Cardiac atrium fibroblast (primary cell): ENCODE measurements around the gene IQCH. TPM values are rescaled to one million over a fixed set of nuclear protein-coding genes. Genes with fewer than 3 reads are reported as not detected.

Experiments used
- total RNA-seq: library from RNA; depleted of rRNA; stranded (reverse); fragments of >200 nt; gene quantifications from 2 replicates; pipeline ENCODE4 v1.2.3, GENCODE V29; 2015

Gene IQCH
- 0.36 and 2.3 TPM in 2 replicates for total RNA-seq

DNA sequence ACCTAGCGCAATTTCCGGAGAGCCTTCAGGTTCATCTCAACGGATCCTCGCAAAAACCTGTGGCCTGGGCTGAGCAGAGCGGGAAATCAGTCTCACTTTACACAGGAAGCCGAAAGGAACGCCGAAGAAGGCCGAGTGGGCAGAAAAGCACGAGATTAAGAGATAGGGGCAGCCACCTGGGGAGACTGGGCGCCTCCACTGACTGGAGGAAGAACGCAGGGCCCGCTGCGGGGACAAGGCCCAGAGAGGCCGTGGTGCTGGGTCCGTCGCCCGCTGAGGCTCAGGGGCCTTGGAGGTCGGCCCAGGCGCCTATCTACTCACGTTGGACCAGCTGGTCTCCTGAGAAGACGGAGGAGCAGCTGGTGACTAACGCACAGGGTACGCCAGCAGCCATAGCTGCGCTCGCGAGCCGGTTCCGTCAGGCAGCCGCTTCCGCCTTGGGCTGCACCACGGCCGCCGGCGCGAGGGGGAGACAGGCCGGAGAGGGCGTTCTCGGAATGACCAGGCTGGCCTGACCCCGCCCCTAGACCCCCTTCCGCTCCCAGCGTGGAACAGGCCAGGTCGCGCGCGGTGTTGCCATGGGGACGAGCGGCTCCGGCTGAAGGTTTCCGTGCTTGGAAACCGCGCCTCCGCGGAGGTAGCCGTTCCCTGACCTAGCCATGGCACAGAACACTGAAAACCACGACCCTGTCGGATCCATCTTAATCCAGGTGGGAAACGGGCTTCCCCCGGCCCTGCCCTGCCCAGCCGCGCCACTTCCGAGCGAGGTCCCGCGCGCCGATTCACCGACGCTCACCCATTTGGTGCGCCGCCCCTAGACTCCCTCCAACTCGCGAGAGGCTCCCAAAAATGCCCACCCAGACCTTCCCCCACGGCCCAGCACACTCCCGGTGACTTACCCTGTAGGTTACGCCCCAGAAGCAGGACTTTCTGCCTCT lies at the start of gene IQCH, which contains the start of gene AAGAB:
Gene IQCH, plus strand, starts transcription at position 549 of the 938 bp plus-strand sequence. Its CDS starts 111 bp downstream, at position 660.
Gene AAGAB, minus strand, starts transcription at position 424 of the 938 bp plus-strand sequence. Its CDS starts 30 bp downstream, at position 394.

DNA sequence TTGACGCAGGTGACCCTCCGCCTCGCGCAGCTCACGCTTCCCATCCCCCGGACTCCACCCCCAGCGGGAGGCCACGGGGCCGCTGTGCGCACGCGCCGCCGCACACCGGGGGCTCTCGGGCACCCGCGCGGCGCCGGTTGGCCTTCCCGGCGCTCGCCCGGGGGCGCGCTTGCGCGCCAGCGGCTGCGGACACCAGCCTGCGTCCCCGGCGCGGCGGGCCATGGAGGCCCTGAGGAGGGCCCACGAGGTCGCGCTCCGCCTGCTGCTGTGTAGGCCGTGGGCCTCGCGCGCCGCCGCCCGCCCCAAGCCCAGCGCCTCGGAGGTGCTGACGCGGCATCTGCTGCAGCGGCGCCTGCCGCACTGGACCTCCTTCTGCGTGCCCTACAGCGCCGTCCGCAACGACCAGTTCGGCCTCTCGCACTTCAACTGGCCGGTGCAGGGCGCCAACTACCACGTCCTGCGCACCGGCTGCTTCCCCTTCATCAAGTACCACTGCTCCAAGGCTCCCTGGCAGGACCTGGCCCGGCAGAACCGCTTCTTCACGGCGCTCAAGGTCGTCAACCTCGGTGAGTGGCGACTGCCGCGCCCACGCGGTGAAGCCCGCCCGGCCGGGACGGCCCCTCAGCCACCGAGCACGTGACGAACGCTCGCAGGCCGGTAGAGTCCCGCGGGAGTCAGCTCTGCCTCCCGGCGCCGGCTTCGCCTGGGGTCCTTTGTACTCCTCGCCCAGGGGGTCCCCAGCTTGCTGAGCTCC lies 266.6 kb downstream of the IQCH start, which contains the start of gene C15orf61:
Gene C15orf61, plus strand, starts transcription at position 103 of the 754 bp plus-strand sequence. Its CDS starts 118 bp downstream, at position 221.

DNA sequence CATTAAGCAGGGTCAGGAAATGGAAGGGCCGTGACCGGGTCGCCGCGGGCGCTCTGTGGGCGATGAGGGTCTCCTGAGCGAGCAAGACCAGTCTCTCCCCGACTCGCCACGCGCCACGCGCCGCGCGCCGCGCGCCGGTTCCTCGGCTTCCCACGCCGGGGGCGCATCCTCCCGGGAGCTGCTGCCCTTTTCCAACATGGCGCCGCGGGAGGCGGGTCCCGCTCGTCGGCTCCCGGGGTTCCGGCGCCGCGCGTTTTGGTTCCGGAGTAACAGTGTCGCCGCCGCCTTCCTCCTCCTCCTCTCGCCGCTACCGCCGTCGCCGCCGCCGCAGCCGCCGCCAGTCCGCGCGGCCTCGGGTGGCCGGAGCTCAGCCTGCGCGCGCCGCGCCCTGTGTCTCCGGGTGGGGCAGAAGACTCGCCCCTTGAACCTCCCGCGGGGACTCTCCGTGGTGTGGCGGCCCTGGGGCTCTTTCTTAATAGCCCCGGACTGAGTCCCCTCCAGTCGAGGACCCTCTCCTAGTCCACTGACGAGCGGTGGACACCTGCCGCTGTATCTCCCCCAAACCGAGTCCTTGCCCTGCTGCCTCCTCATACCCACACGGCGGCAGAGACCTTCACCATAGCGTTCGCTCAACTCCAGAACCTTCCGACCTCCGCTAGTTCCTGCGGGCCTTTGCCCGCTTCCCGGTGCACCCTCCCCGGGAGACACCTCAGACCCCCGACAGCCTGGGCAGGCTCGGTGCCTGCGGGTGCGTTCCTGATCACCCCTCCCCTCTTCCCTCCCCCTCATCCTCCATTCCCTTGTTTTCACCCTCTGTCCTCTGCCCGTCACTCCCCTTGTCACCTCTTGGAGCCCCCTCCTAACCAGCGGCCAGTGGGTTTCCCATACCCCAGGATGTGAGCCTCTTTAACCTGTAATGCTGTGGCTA lies 288.1 kb downstream of the IQCH start, which contains the start of gene MAP2K5:
Gene MAP2K5, plus strand, starts transcription at position 284 of the 928 bp plus-strand sequence. Its CDS starts 633 bp downstream, at position 917.

Other genes starting within 250 kb of the IQCH start
- 23.5 and 46.2 TPM in 2 replicates for gene SMAD3, start 189.2 kb upstream of the IQCH start, total RNA-seq
- 23.5 and 26.4 TPM in 2 replicates for gene AAGAB, start 125 bp upstream of the IQCH start, total RNA-seq